Esophagus muscularis mucosa (tissue), 4 donors: Measurements from ENCODE around the gene VEPH1. TPM values are rescaled to one million over a fixed set of nuclear protein-coding genes. Genes with fewer than 3 reads are reported as not detected.

Experiments
- DNase-seq: peaks from one replicate; pipeline ENCODE4 v3.0.0-alpha.2; 2017; ENCODE audit errors: extremely low spot score
- H3K27ac ChIP-seq, 4 donors: fragments of 200-600 bp; sonication (generic); replicated peaks in 1 of 4; 1 replicate in 3 of 4; 2 replicates in 1 of 4; pipeline ENCODE4 v1.5.1; 2016 to 2019; ENCODE audit warnings: mild to moderate bottlenecking in 1 of 4
- H3K27me3 ChIP-seq, 4 donors: fragments of 200-600 bp; sonication (generic); one replicate each; pipeline versions ENCODE4 v1.5.1 to v1.6.0; 2016 to 2019
- H3K36me3 ChIP-seq, 4 donors: fragments of 200-600 bp; sonication (generic); one replicate each; pipeline ENCODE4 v1.5.1; 2016 to 2019
- H3K4me1 ChIP-seq, 4 donors: fragments of 200-600 bp; sonication (generic); one replicate each; pipeline ENCODE4 v1.5.1; 2016 to 2019
- H3K4me3 ChIP-seq, 4 donors: fragments of 200-600 bp; sonication (generic); 1 replicate in 2 of 4; 2 replicates in 2 of 4; pipeline ENCODE4 v1.5.1; 2016 to 2019; ENCODE audit warnings: mild to moderate bottlenecking in 4 of 4, moderate library complexity in 1 of 4
- H3K9me3 ChIP-seq, 4 donors: fragments of 200-600 bp; sonication (generic); 1 replicate in 3 of 4; 2 replicates in 1 of 4; pipeline ENCODE4 v1.5.1; 2016 to 2019
- EP300 ChIP-seq: sonication (generic); formaldehyde crosslinking; IDR thresholded peaks from one replicate; pipeline ENCODE4 v1.6.1; 2017; ENCODE audit warnings: antibody characterized with exemption
- POLR2A ChIP-seq: fragments of 450-650 bp; IDR thresholded peaks from one replicate; pipeline ENCODE4 v1.6.1; 2017; ENCODE audit warnings: antibody characterized with exemption, moderate library complexity, mild to moderate bottlenecking, low read depth
- POLR2AphosphoS5 ChIP-seq, 2 donors: sonication (generic); formaldehyde crosslinking; IDR thresholded peaks; one replicate each; pipeline ENCODE4 v1.6.1; 2017; ENCODE audit warnings: antibody characterized with exemption in 2 of 2
- WGBS: methylation state at CpG from one replicate; pipeline ENCODE4 v1.1.5; 2018; 5-methylcytosine and 5-hydroxymethylcytosine counted together
- intact Hi-C: fragments of 100-400 bp; cut with DNase I; formaldehyde crosslinking; loops from one replicate; pipeline ENCODE4 v1.15.1; 2023
- total RNA-seq, 4 donors: library from RNA; depleted of rRNA; stranded (reverse); fragments of >200 nt; gene quantifications; one replicate each; pipeline versions ENCODE4 v1.1.0 to v1.2.1, GENCODE V29; 2016
- TF ChIP-seq, protein P1 (sequence below), 3 experiments: fragments of 200-600 bp in 2 of 3; fragments of 450-650 bp in 1 of 3; sonication (generic) in 2 of 3; IDR thresholded peaks; one replicate each; pipeline ENCODE4 v1.5.1; 2017 to 2019; ENCODE audit warnings: antibody characterized with exemption in 3 of 3, mild to moderate bottlenecking in 2 of 3, moderate library complexity in 1 of 3

Gene VEPH1
- total RNA-seq, 4 donors from 2014 or later, result 0.23 to 1.2 (median 0.52) TPM; not detected in 1

DNA sequence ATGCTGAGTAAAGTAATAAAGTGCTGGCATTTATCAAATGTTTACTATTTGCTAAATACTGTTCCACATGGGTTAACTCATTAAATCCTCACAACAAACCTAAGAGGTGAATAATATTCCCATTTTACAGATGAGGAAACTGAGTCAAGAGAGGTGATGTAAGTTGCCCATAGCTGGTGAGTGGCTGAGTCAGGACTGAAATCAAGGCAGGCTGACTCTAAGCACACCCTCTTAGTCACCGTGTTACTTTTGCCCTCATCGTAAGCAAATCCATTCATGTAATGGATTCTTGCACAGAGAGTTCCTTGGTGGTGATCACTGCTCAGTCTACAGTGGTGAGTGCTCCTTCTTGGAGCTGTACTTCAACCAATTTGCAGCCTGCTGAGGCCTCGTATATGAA is 95.4 kb downstream of the VEPH1 start:
- H3K9me3 ChIP-seq, result no peaks in the 10 kb centered on the region
- no peak for DNase-seq
- no peak for TF ChIP-seq POLR2A
- TF ChIP-seq, protein P1, sequence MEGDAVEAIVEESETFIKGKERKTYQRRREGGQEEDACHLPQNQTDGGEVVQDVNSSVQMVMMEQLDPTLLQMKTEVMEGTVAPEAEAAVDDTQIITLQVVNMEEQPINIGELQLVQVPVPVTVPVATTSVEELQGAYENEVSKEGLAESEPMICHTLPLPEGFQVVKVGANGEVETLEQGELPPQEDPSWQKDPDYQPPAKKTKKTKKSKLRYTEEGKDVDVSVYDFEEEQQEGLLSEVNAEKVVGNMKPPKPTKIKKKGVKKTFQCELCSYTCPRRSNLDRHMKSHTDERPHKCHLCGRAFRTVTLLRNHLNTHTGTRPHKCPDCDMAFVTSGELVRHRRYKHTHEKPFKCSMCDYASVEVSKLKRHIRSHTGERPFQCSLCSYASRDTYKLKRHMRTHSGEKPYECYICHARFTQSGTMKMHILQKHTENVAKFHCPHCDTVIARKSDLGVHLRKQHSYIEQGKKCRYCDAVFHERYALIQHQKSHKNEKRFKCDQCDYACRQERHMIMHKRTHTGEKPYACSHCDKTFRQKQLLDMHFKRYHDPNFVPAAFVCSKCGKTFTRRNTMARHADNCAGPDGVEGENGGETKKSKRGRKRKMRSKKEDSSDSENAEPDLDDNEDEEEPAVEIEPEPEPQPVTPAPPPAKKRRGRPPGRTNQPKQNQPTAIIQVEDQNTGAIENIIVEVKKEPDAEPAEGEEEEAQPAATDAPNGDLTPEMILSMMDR (IDR thresholded peaks at IDR 0.05), result no peak
- no peak for TF ChIP-seq POLR2AphosphoS5 (IDR thresholded peaks at IDR 0.05)
- TF ChIP-seq EP300, result no peak
- intact Hi-C loops, result no loop called here
- no peaks in the 10 kb centered on the region for H3K27me3 ChIP-seq
- no peaks in the 10 kb centered on the region for H3K36me3 ChIP-seq
- no peak overlapping the region for H3K27ac ChIP-seq
- H3K4me3 ChIP-seq, result no peak overlapping the region
- no peaks in the 10 kb centered on the region for H3K4me1 ChIP-seq
- WGBS, result 65% methylated on average over 3 of the region's 3 CpGs

DNA sequence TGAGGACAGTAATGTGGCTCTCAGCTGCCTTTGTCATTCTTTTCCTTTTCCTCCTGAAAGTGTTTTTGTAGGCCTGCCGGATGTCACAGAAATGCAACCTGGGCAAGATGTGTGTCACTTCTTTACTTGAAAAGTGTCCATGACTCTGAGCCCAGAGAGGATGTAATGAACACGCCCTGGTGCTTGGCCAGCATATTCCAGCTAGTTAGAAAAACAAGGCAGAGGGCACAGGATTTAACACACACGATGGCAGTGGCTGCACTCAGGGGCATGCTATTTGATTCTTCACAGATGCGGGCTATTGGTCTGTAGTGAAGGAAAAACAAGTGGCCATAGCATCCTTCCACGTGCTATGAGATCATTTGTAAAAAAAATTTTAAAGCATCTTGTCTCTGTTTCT is 96.8 kb downstream of the VEPH1 start:
- DNase-seq, result no peak
- WGBS, result 67% methylated on average over 5 of the region's 5 CpGs
- intact Hi-C loops, result no loop called here
- Histone ChIP-seq H3K27me3 (no peaks in the 10 kb centered on the region), H3K4me1 (no peaks in the 10 kb centered on the region), H3K27ac (no peak overlapping the region), H3K4me3 (no peak overlapping the region), H3K9me3 (no peaks in the 10 kb centered on the region), H3K36me3 (no peaks in the 10 kb centered on the region)
- no peak for TF ChIP-seq EP300
- no peak for TF ChIP-seq POLR2A
- TF ChIP-seq POLR2AphosphoS5 (IDR thresholded peaks at IDR 0.05), result no peak

DNA sequence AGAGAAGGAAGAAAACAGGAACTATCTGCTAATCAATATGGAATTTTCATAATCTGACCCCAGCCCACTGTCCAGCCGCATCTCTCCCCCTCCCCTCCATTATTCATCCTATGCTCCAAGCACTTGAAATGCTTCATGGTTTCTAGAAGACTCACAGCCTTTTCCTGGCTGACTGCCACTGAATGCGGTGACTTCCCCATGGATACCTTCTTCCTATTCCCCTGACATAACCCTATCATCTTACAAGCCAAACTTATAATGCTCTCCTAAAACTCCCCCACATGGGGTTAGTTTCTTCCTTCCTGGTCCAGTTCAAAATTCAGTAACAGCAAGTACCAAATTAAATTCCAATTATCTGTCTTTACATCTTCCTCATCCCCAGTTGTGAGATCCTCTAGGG is 97.8 kb downstream of the VEPH1 start:
- Histone ChIP-seq H3K4me1 (no peaks in the 10 kb centered on the region), H3K27me3 (no peaks in the 10 kb centered on the region), H3K9me3 (no peaks in the 10 kb centered on the region), H3K27ac (no peak overlapping the region), H3K4me3 (no peak overlapping the region), H3K36me3 (no peaks in the 10 kb centered on the region)
- intact Hi-C loops, result no loop called here
- 57% methylated on average over 2 of the region's 2 CpGs for WGBS
- TF ChIP-seq EP300 (no peak), POLR2A (no peak), POLR2AphosphoS5 (IDR thresholded peaks at IDR 0.05) (no peak)
- TF ChIP-seq, protein P1 (IDR thresholded peaks at IDR 0.05), result no peak
- DNase-seq, result no peak

DNA sequence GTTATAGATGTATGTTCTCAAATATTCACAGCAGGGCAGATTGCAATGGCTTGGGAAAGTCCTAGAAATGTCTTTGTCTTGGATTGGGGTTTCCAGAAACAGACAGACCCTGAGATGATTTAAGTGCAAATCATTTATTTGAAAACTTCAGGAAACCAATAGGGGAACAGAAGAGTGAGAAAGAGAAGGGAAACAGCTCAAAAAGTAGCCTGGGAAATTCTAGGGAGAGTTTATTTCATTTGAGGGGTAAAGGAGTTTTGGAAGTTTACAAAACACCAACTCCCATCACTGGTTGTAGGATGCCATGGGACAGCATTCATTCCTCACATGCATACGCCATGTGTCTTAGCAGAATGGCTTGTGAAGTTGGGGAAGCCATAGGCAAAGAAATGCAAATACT is 98.8 kb downstream of the VEPH1 start:
- intact Hi-C loops, result no loop called here
- Histone ChIP-seq H3K36me3 (no peaks in the 10 kb centered on the region), H3K27ac (no peak overlapping the region), H3K27me3 (no peaks in the 10 kb centered on the region), H3K4me3 (no peak overlapping the region), H3K4me1 (no peaks in the 10 kb centered on the region), H3K9me3 (no peaks in the 10 kb centered on the region)
- TF ChIP-seq, protein P1 (IDR thresholded peaks at IDR 0.05), result no peak
- TF ChIP-seq POLR2A (no peak), EP300 (no peak)
- DNase-seq, result no peak
- 0% methylated on average over 1 of the region's 1 CpG for WGBS

DNA sequence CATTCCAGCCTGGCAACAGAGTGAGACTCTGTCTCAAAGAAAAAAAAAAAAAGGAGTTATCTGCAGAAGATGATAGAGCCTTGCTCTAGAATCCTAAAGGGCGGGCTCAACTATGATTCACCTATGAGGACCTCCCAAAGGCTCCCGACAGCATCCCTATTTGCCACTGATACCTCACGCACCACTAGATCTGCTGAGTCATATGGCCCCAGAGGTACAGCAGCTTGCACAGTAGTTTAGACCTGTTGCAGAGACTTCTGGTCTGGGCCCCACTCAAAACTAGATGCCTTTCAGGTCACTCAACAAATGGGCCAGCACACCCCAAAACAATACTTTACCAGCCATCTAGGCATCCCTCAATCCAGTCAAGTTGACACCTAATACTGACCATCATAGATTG is 104.6 kb downstream of the VEPH1 start:
- intact Hi-C loops, result no loop called here
- no peaks in the 10 kb centered on the region for H3K36me3 ChIP-seq
- H3K4me3 ChIP-seq, result no peak overlapping the region
- TF ChIP-seq POLR2AphosphoS5 (IDR thresholded peaks at IDR 0.05), result no peak
- TF ChIP-seq POLR2A, result no peak
- TF ChIP-seq EP300, result no peak
- TF ChIP-seq, protein P1 (IDR thresholded peaks at IDR 0.05), result no peak
- no peaks in the 10 kb centered on the region for H3K4me1 ChIP-seq
- no peaks in the 10 kb centered on the region for H3K27me3 ChIP-seq
- H3K9me3 ChIP-seq, result no peaks in the 10 kb centered on the region
- DNase-seq, result no peak
- no peak overlapping the region for H3K27ac ChIP-seq
- 100% methylated on average over 3 of the region's 3 CpGs for WGBS
